ENCODE results near the gene GTF2H3.
A peak's percentile ranks its signal among the peaks of the same experiment; 100 is the strongest.

Gene GTF2H3

DNA sequence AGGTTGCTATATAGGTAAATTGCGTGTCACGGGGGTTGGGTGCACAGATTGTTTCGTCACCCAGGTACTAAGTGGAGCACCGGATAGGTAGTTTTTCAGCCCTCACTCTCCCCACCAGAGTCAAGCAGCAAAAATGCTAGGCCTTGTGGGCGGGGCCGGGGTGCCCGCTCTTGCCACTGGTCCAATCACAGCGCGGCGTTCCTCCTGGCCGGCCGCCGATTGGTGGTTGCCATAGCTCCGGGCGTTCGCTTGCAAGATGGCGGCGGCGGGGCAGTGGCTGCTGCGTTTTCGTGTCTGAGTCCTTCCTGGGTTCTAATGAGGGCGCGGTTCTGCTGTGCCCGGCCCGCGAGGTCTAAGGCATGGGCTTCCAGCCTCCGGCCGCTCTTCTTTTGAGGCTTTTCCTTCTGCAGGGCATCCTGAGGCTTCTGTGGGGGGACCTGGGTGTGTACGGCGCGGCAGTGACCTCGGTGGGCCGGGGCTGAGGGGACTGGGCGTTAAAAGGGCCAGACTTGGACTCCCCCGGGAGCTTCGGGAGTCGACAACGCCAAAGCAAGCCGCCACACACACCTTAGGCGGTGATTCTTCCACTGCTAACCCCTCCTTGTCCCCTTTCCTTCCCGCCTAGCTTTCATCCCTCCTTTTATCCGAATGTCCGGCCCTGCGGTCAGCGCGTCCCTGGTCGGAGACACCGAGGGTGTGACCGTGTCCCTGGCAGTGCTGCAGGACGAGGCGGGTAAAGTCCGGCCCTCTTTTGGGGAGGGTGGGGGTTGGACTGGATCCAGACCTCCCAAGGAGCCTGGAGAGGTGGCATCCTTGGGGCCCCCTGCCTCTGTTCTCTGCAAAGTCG, 37.5 kb downstream of the GTF2H3 start, which contains the start of gene TCTN2:
Gene TCTN2 (plus strand): TSS at position 232 of the 847 bp plus-strand sequence. CDS start 128 bp downstream, at position 360.
- no peaks in the 10 kb centered on the region for H3K9me3 ChIP-seq (ENCODE audit: control insufficient read depth, low read length)
- no peaks in the 10 kb centered on the region for H3K27me3 ChIP-seq (ENCODE audit: control insufficient read depth, insufficient read depth, low read length, poor library complexity, severe bottlenecking)

DNA sequence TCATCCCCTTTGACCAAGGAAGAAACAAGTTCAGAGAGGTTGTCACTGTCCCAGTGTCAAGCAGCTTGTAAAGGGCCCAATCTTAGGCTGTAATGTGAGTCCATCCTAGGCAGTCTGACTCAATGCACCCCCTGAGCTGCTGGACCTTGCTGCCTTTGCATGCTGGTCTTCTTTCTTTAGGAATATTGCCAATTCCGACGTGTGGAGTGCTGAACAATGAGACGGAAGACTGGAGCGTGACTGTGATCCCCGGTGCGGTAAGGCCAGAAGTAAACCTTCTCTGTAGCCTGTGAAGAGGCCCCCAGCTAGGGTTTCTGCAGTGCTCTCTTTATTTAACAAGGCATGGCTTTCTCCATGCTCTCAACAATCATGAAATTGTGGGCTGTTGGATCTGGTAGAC, 38.2 kb downstream of the GTF2H3 start:
- Histone ChIP-seq H3K36me3 (ENCODE audit: control insufficient read depth, insufficient read depth, low read length) (no peaks in the 10 kb centered on the region), H3K27ac (ENCODE audit: insufficient read depth, low read depth, low read length, poor library complexity, severe bottlenecking) (no peak overlapping the region), H3K27me3 (ENCODE audit: control insufficient read depth, insufficient read depth, low read length, poor library complexity, severe bottlenecking) (no peaks in the 10 kb centered on the region), H3K4me3 (ENCODE audit: insufficient read depth, low read depth, low read length) (peak overlapping the region; percentile 81), H3K9me3 (ENCODE audit: control insufficient read depth, low read length) (no peaks in the 10 kb centered on the region), H3K4me1 (ENCODE audit: control insufficient read depth, insufficient read depth, low read length) (peaks cover 6% of the 10 kb centered on the region)
- 92 to 94% methylated on average over 6 of the region's 6 CpGs for WGBS, 2 experiments

More for the DNA sequence above, 37.5 kb downstream of the GTF2H3 start, which contains the start of gene TCTN2:
- peak within 1 kb of the TSS; percentile 81 for H3K4me3 ChIP-seq (ENCODE audit: insufficient read depth, low read depth, low read length)
- H3K4me1 ChIP-seq (ENCODE audit: control insufficient read depth, insufficient read depth, low read length) = peaks cover 6% of the 10 kb centered on the region
- 3 to 4% methylated on average over 53 of the region's 53 CpGs for WGBS, 2 experiments
- H3K27ac ChIP-seq (ENCODE audit: insufficient read depth, low read depth, low read length, poor library complexity, severe bottlenecking) = no peak within 1 kb of the TSS
- no peaks in the 10 kb centered on the region for H3K36me3 ChIP-seq (ENCODE audit: control insufficient read depth, insufficient read depth, low read length)

DNA sequence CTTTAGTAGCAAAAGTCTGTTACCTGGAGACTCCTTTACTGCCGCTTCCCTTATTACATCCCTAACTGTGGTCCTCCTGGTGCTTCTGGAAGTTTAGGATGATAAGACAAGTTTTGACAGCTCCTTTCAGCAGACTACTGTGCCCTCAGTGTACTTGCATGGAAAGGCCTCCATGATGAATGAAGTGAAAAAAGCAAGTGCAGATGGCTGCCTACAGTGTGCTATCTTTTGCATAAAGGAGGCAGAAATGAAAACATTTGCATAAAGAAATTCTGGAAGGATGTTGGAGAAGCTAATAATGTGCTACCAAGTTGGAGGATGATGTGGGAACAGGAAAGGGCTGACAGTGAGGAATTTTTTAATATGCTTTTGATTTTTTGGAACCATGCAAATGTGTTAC, 41.8 kb downstream of the GTF2H3 start:
- Histone ChIP-seq H3K4me1 (ENCODE audit: control insufficient read depth, insufficient read depth, low read length) (peaks cover 6% of the 10 kb centered on the region), H3K27me3 (ENCODE audit: control insufficient read depth, insufficient read depth, low read length, poor library complexity, severe bottlenecking) (no peaks in the 10 kb centered on the region), H3K36me3 (ENCODE audit: control insufficient read depth, insufficient read depth, low read length) (no peaks in the 10 kb centered on the region), H3K4me3 (ENCODE audit: insufficient read depth, low read depth, low read length) (no peak overlapping the region), H3K27ac (ENCODE audit: insufficient read depth, low read depth, low read length, poor library complexity, severe bottlenecking) (no peak overlapping the region), H3K9me3 (ENCODE audit: control insufficient read depth, low read length) (no peaks in the 10 kb centered on the region)
- 100% methylated on average over 1 of the region's 1 CpG for WGBS, 2 experiments

DNA sequence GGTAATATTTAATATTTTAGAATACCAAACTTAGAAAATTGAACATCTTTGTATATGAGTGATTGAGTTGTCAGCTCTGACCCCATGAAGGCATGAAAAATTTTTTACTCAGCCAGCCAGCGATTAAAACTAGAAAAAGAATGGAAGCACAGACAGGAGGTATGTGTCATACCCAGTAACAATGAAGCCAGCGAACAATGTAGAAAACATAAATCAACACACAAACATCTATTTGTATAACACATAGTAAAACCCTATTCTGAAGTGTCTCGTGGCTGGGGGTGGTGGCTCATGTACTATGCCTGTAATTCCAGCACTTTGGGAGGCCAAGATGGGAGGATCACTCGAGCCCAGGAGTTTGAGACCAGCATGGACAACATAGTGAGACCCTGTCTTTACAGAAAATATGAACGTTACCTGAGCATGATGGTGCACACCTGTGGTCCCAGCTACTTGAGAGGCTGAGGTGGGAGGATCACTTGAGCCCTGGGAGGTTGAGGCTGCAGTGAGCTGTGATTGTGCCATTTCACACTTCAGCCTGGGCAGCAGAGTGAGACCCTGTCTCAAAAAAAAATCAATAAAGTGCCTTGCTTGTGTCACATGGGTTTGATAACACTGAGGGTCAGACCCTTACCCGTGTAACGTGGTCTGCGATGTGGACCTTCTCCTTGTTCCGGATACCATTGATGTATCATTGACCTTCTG, 43.1 kb downstream of the GTF2H3 start:
- Histone ChIP-seq H3K36me3 (ENCODE audit: control insufficient read depth, insufficient read depth, low read length) (peaks cover 2% of the 10 kb centered on the region), H3K27me3 (ENCODE audit: control insufficient read depth, insufficient read depth, low read length, poor library complexity, severe bottlenecking) (no peaks in the 10 kb centered on the region), H3K9me3 (ENCODE audit: control insufficient read depth, low read length) (no peaks in the 10 kb centered on the region), H3K4me3 (ENCODE audit: insufficient read depth, low read depth, low read length) (no peak overlapping the region), H3K27ac (ENCODE audit: insufficient read depth, low read depth, low read length, poor library complexity, severe bottlenecking) (no peak overlapping the region), H3K4me1 (ENCODE audit: control insufficient read depth, insufficient read depth, low read length) (peaks cover 1% of the 10 kb centered on the region)
- 91 to 95% methylated on average over 9 of the region's 9 CpGs for WGBS, 2 experiments

DNA sequence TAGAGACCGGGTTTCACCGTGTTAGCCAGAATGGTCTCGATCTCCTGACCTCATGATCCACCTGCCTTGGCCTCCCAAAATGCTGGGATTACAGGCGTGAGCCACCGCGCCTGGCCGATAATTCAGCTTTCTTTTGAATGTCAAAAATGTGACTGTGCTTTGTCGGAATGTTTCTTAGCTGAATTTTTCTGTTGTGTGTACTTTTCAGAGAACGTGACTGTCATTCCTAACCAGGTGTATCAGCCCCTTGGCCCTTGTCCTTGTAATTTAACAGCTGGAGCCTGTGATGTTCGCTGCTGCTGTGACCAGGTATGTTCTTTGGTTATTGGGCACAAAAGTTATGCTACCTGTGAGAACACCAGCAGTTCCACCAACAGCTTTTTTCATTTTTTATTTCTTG, 45.4 kb downstream of the GTF2H3 start:
- Histone ChIP-seq H3K9me3 (ENCODE audit: control insufficient read depth, low read length) (no peaks in the 10 kb centered on the region), H3K27me3 (ENCODE audit: control insufficient read depth, insufficient read depth, low read length, poor library complexity, severe bottlenecking) (no peaks in the 10 kb centered on the region), H3K27ac (ENCODE audit: insufficient read depth, low read depth, low read length, poor library complexity, severe bottlenecking) (no peak overlapping the region), H3K4me1 (ENCODE audit: control insufficient read depth, insufficient read depth, low read length) (no peaks in the 10 kb centered on the region), H3K4me3 (ENCODE audit: insufficient read depth, low read depth, low read length) (no peak overlapping the region), H3K36me3 (ENCODE audit: control insufficient read depth, insufficient read depth, low read length) (peaks cover 5% of the 10 kb centered on the region)
- WGBS, 2 experiments = 91 to 97% methylated on average over 10 of the region's 10 CpGs

DNA sequence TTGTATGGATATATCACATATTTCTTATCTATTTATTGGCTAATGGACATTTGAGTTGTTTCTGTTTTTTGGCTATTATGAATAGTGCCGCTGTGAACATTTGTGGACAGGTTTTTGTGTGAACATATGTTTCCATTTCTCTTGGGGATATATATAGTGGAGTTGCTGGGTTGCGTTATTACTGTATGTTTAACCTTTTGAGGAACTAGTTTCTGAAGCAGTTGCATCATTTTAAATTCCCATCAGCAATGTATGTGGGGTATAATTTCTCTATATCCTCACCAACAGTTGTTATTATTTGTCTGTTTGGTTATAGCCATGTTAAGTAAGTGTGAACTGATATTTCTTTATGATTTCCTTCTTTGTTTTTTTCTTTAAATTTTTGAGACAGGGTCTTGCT, 48.0 kb downstream of the GTF2H3 start:
- no peak overlapping the region for H3K4me3 ChIP-seq (ENCODE audit: insufficient read depth, low read depth, low read length)
- no peaks in the 10 kb centered on the region for H3K9me3 ChIP-seq (ENCODE audit: control insufficient read depth, low read length)
- H3K36me3 ChIP-seq (ENCODE audit: control insufficient read depth, insufficient read depth, low read length) = peaks cover 5% of the 10 kb centered on the region
- no peaks in the 10 kb centered on the region for H3K27me3 ChIP-seq (ENCODE audit: control insufficient read depth, insufficient read depth, low read length, poor library complexity, severe bottlenecking)
- H3K27ac ChIP-seq (ENCODE audit: insufficient read depth, low read depth, low read length, poor library complexity, severe bottlenecking) = no peak overlapping the region
- WGBS, 2 experiments = 89 to 97% methylated on average over 2 of the region's 2 CpGs
- no peaks in the 10 kb centered on the region for H3K4me1 ChIP-seq (ENCODE audit: control insufficient read depth, insufficient read depth, low read length)

DNA sequence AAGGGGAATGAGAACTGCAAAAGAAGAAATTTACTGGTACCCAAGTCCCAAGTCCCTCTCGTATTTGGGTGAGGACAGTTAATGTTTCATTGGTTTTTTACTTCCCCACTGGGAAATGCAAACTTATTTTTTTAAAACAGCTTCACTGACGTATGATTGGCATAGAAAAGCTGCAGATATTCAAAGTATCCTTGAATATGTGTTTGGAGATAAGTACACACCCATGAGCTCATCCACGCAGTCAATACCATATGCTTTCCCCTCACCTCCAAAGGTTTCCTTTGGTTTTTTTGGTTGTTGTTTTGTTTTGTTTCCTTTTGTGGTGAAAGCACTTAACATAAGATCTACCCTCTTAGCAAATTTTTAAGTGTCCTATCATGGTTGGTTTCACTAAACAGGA, 50.3 kb downstream of the GTF2H3 start:
- Histone ChIP-seq H3K36me3 (ENCODE audit: control insufficient read depth, insufficient read depth, low read length) (peaks cover 9% of the 10 kb centered on the region), H3K27ac (ENCODE audit: insufficient read depth, low read depth, low read length, poor library complexity, severe bottlenecking) (no peak overlapping the region), H3K27me3 (ENCODE audit: control insufficient read depth, insufficient read depth, low read length, poor library complexity, severe bottlenecking) (no peaks in the 10 kb centered on the region), H3K4me3 (ENCODE audit: insufficient read depth, low read depth, low read length) (no peak overlapping the region), H3K9me3 (ENCODE audit: control insufficient read depth, low read length) (no peaks in the 10 kb centered on the region), H3K4me1 (ENCODE audit: control insufficient read depth, insufficient read depth, low read length) (no peaks in the 10 kb centered on the region)
- 98 to 100% methylated on average over 1 to 2 of the region's 3 CpGs for WGBS, 2 experiments

DNA sequence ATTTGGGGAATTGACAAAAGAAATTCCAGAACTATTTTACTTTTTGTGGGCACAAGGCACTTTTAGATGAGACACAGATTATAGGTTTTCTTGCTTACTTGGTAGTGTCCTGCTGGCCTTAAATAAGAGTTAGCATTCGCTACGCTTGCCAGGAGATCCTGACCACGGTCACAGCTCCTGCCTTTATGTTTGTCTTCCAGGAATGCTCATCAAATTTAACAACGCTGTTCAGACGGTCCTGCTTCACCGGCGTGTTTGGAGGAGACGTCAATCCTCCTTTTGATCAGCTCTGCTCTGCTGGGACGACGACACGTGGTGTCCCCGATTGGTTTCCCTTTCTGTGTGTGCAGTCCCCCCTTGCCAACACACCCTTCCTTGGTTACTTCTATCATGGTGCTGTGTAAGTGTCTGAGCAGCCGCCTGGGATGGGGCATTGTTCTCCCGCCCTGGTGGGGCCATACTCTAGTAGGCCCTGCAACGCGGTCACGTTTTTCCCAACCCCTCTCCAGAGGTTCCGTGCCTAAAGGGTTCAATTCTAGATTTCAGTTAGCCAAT, 53.1 kb downstream of the GTF2H3 start:
- Histone ChIP-seq H3K36me3 (ENCODE audit: control insufficient read depth, insufficient read depth, low read length) (peaks cover 8% of the 10 kb centered on the region), H3K4me3 (ENCODE audit: insufficient read depth, low read depth, low read length) (no peak overlapping the region), H3K27me3 (ENCODE audit: control insufficient read depth, insufficient read depth, low read length, poor library complexity, severe bottlenecking) (no peaks in the 10 kb centered on the region), H3K9me3 (ENCODE audit: control insufficient read depth, low read length) (no peaks in the 10 kb centered on the region), H3K4me1 (ENCODE audit: control insufficient read depth, insufficient read depth, low read length) (no peaks in the 10 kb centered on the region), H3K27ac (ENCODE audit: insufficient read depth, low read depth, low read length, poor library complexity, severe bottlenecking) (no peak overlapping the region)
- 94 to 95% methylated on average over 18 of the region's 18 CpGs for WGBS, 2 experiments

DNA sequence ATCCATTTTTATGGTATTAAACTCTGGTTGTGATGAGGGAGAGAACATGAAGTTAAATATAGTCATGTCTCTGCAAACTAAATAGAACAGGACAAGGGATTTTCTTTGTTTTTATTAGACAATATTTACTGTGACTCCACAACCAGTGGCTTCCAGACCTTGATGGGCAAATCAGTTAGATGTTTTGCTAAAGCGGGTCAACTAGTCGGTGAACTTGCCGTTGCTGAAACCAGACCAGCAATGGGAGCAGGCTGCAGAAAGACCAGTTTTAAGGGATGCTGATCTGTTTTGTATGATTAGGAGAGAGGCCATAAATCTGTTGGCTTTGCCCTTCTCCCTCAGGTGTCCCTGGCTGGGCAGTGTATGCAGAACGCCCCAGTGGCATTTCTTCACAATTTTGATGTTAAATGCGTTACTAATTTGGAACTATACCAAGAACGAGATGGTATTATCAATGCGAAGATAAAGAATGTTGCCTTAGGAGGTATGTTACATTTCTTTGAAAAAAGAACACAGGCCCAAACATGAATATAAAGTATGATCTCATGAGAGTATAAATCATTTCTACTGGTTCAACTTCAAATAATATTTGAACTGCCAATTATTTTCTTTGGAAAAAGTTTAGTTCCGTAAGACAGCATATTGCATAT, 56.7 kb downstream of the GTF2H3 start:
- H3K9me3 ChIP-seq (ENCODE audit: control insufficient read depth, low read length) = no peaks in the 10 kb centered on the region
- peaks cover 5% of the 10 kb centered on the region for H3K36me3 ChIP-seq (ENCODE audit: control insufficient read depth, insufficient read depth, low read length)
- H3K4me1 ChIP-seq (ENCODE audit: control insufficient read depth, insufficient read depth, low read length) = no peaks in the 10 kb centered on the region
- H3K27ac ChIP-seq (ENCODE audit: insufficient read depth, low read depth, low read length, poor library complexity, severe bottlenecking) = no peak overlapping the region
- 93 to 98% methylated on average over 6 to 7 of the region's 8 CpGs for WGBS, 2 experiments
- H3K4me3 ChIP-seq (ENCODE audit: insufficient read depth, low read depth, low read length) = no peak overlapping the region
- H3K27me3 ChIP-seq (ENCODE audit: control insufficient read depth, insufficient read depth, low read length, poor library complexity, severe bottlenecking) = no peaks in the 10 kb centered on the region

DNA sequence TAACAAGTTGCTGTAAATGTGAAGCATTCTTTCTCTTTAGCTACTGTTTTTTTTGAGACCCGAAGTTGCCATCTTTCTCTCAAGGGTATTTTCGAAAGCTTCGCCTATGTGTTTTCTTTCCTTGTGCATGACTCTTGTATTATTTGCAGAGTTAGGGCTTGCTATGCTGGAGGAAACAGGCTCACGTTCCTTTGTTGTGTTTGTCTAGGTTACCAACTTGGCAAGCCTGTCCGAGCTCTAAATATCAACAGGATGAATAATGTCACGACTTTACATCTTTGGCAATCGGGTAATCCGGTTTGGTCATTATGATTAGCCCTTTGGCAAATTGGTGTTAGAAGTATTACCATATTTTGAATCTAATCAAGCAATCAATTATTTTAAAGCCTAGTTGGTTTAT, 62.6 kb downstream of the GTF2H3 start:
- H3K27me3 ChIP-seq (ENCODE audit: control insufficient read depth, insufficient read depth, low read length, poor library complexity, severe bottlenecking) = no peaks in the 10 kb centered on the region
- H3K4me3 ChIP-seq (ENCODE audit: insufficient read depth, low read depth, low read length) = no peak overlapping the region
- H3K27ac ChIP-seq (ENCODE audit: insufficient read depth, low read depth, low read length, poor library complexity, severe bottlenecking) = no peak overlapping the region
- H3K36me3 ChIP-seq (ENCODE audit: control insufficient read depth, insufficient read depth, low read length) = peaks cover 9% of the 10 kb centered on the region
- no peaks in the 10 kb centered on the region for H3K9me3 ChIP-seq (ENCODE audit: control insufficient read depth, low read length)
- no peaks in the 10 kb centered on the region for H3K4me1 ChIP-seq (ENCODE audit: control insufficient read depth, insufficient read depth, low read length)
- WGBS, 2 experiments = 94 to 95% methylated on average over 6 to 8 of the region's 8 CpGs
